Stimulated activated CD4-positive, alpha-beta T cell treated with anti-CD3 and anti-CD28 coated beads, Interleukin-4, amount 100 ng/mL, for 1 hour (primary cell): ENCODE results near the gene CDKN1B.

Experiments
- DNase-seq: peaks from one replicate; pipeline ENCODE4 v3.0.0-alpha.2; 2020

Gene CDKN1B

GRCh38 chr12:12716793-12717585 lies at the start of gene CDKN1B:
CDKN1B (plus strand) TSS chr12:12717368; CDS start chr12:12717840, 472 bp downstream.
- DNase-seq, result peak; percentile 83

GRCh38 chr12:12668005-12668404 lies 49.2 kb upstream of the CDKN1B start:
- no peak for DNase-seq

- no peak for DNase-seq
Measured at GRCh38 chr12:12669020-12669419, 48.1 kb upstream of the CDKN1B start.

GRCh38 chr12:12671850-12672660 lies 45.1 kb upstream of the CDKN1B start:
- DNase-seq, result no peak

- no peak for DNase-seq
Measured at GRCh38 chr12:12673296-12673695, 43.9 kb upstream of the CDKN1B start.

- no peak for DNase-seq
Measured at GRCh38 chr12:12676605-12677004, 40.6 kb upstream of the CDKN1B start.

- DNase-seq, result no peak
Measured at GRCh38 chr12:12681061-12681765, 36.0 kb upstream of the CDKN1B start.

- DNase-seq, result no peak
Measured at GRCh38 chr12:12682284-12682683, 34.9 kb upstream of the CDKN1B start.

- DNase-seq, result no peak
Measured at GRCh38 chr12:12683136-12683697, 34.0 kb upstream of the CDKN1B start.

- no peak for DNase-seq
Measured at GRCh38 chr12:12683725-12684124, 33.4 kb upstream of the CDKN1B start.

- DNase-seq, result no peak
Measured at GRCh38 chr12:12684375-12685106, 32.6 kb upstream of the CDKN1B start.

GRCh38 chr12:12685305-12685704 lies 31.9 kb upstream of the CDKN1B start:
- no peak for DNase-seq

- DNase-seq, result no peak
Measured at GRCh38 chr12:12686472-12686871, 30.7 kb upstream of the CDKN1B start.

GRCh38 chr12:12686925-12687324 lies 30.2 kb upstream of the CDKN1B start:
- no peak for DNase-seq

GRCh38 chr12:12689647-12690300 lies 27.4 kb upstream of the CDKN1B start:
- DNase-seq, result no peak

- no peak for DNase-seq
Measured at GRCh38 chr12:12691549-12691948, 25.6 kb upstream of the CDKN1B start.

GRCh38 chr12:12693111-12693671 lies 24.0 kb upstream of the CDKN1B start:
- DNase-seq, result no peak

- peak; percentile 88 for DNase-seq
Measured at GRCh38 chr12:12696562-12697383, 20.4 kb upstream of the CDKN1B start.

GRCh38 chr12:12699345-12699744 lies 17.8 kb upstream of the CDKN1B start:
- no peak for DNase-seq

GRCh38 chr12:12700254-12700653 lies 16.9 kb upstream of the CDKN1B start:
- no peak for DNase-seq

GRCh38 chr12:12701457-12701856 lies 15.7 kb upstream of the CDKN1B start:
- DNase-seq, result no peak
